Keratinocyte (primary cell): ENCODE results near the gene WDR47. TPM values are rescaled to one million over a fixed set of nuclear protein-coding genes. Genes with fewer than 3 reads are reported as not detected.

Source experiments
- DNase-seq: peaks from one replicate; pipeline ENCODE4 v3.0.0-alpha.2; 2011; ENCODE audit warnings: low read depth, missing footprints, low spot score
- FAIRE-seq: peaks from 2 replicates; lab custom pipeline; 2011; peaks lifted over from hg19 to GRCh38; lab: Jason Lieb, UNC
- H2AFZ ChIP-seq: 2 replicates; pipeline ENCODE4 v1.6.0; 2012; ENCODE audit warnings: low read length, control low read depth, inconsistent platforms; ENCODE audit not compliant: control insufficient read depth
- H3K27ac ChIP-seq: 2 replicates; pipeline ENCODE4 v1.5.1; 2011; ENCODE audit warnings: low read length; ENCODE audit not compliant: control insufficient read depth, insufficient read depth
- H3K27me3 ChIP-seq: 3 replicates; pipeline ENCODE4 v1.6.0; 2011; ENCODE audit warnings: low read length; ENCODE audit not compliant: control insufficient read depth, insufficient read depth; ENCODE audit errors: extremely low read depth
- H3K36me3 ChIP-seq, 2 experiments: 2 replicates in 1 of 2; 3 replicates in 1 of 2; pipeline ENCODE4 v1.5.1; 2011; ENCODE audit warnings: low read length in 2 of 2, mild to moderate bottlenecking in 1 of 2; ENCODE audit not compliant: control insufficient read depth in 2 of 2, insufficient read depth in 2 of 2; ENCODE audit errors: extremely low read depth in 1 of 2
- H3K4me1 ChIP-seq: 3 replicates; pipeline ENCODE4 v1.5.1; 2011; ENCODE audit warnings: low read length; ENCODE audit not compliant: control insufficient read depth, insufficient read depth; ENCODE audit errors: extremely low read depth
- H3K4me2 ChIP-seq: 3 replicates; pipeline ENCODE4 v1.6.0; 2011; ENCODE audit warnings: low read depth, low read length; ENCODE audit not compliant: control insufficient read depth, insufficient read depth; ENCODE audit errors: extremely low read depth
- H3K4me3 ChIP-seq, 3 experiments: fragments of 200-600 bp in 1 of 3; sonication (generic) in 1 of 3; 2 replicates in 2 of 3; 3 replicates in 1 of 3; pipeline ENCODE4 v1.5.1; 2011 to 2016; ENCODE audit warnings: low read length in 3 of 3, mild to moderate bottlenecking in 3 of 3, control low read depth in 2 of 3, inconsistent platforms in 1 of 3, low read depth in 1 of 3, mixed read lengths in 1 of 3, mixed run types in 1 of 3, moderate library complexity in 1 of 3; ENCODE audit not compliant: control insufficient read depth in 2 of 3, insufficient read depth in 2 of 3; ENCODE audit errors: extremely low read depth in 1 of 3
- H3K79me2 ChIP-seq: 2 replicates; pipeline ENCODE4 v1.6.0; 2012; ENCODE audit warnings: low read length; ENCODE audit not compliant: control insufficient read depth, insufficient read depth
- H3K9ac ChIP-seq: 3 replicates; pipeline ENCODE4 v1.6.0; 2011; ENCODE audit warnings: low read length; ENCODE audit not compliant: control insufficient read depth, insufficient read depth; ENCODE audit errors: extremely low read depth
- H3K9me1 ChIP-seq: 3 replicates; pipeline ENCODE4 v1.6.0; 2011; ENCODE audit warnings: low read length; ENCODE audit not compliant: control insufficient read depth, insufficient read depth; ENCODE audit errors: extremely low read depth
- H3K9me3 ChIP-seq: 2 replicates; pipeline ENCODE4 v1.5.1; 2012; ENCODE audit warnings: low read depth, low read length; ENCODE audit not compliant: control insufficient read depth
- H4K20me1 ChIP-seq: 3 replicates; pipeline ENCODE4 v1.6.0; 2011; ENCODE audit warnings: low read length; ENCODE audit not compliant: control insufficient read depth, insufficient read depth; ENCODE audit errors: extremely low read depth
- CTCF ChIP-seq, 3 experiments: IDR thresholded peaks in 1 of 3; conservative IDR thresholded peaks in 1 of 3; optimal IDR thresholded peaks in 1 of 3; 2 replicates in 2 of 3; 3 replicates in 1 of 3; pipeline versions ENCODE3 to v1.5.1; 2011; ENCODE audit warnings: low read length in 3 of 3, mild to moderate bottlenecking in 3 of 3, moderate library complexity in 2 of 3, control low read depth in 1 of 3, inconsistent platforms in 1 of 3; ENCODE audit not compliant: insufficient read depth in 2 of 3; ENCODE audit errors: extremely low read depth in 1 of 3
- EZH2 ChIP-seq: IDR thresholded peaks from one replicate; pipeline ENCODE4 v1.6.1; 2012; ENCODE audit warnings: inconsistent platforms, mild to moderate bottlenecking, low read length, moderate library complexity
- dilution Hi-C: fragments of 300-500 bp; cut with MboI; formaldehyde crosslinking; loops from one replicate; pipeline ENCODE4 v1.7.0; 2020; ENCODE audit warnings: low sequenced_read_pairs; ENCODE audit not compliant: extremely low pct_ligation_motif_present
- polyA plus RNA-seq, 5 experiments: library from polyadenylated mRNA; depleted of rRNA in 3 of 5; stranded (reverse) in 3 of 5; stranded (forward) in 1 of 5; unstranded in 1 of 5; fragments of >200 nt; gene quantifications; 1 replicate in 1 of 5; 2 replicates in 3 of 5; 3 replicates in 1 of 5; pipeline versions ENCODE4 v1.2.1 to v1.2.3, GENCODE V29; 2011 to 2012; ENCODE audit warnings: missing spikeins in 2 of 5, low read depth in 1 of 5, low replicate concordance in 1 of 5

WDR47 gene
- polyA plus RNA-seq, 1 donor (not counting 4 experiments of a cell fraction or from before 2014, with no cell fraction given): 54.7 TPM

DNA sequence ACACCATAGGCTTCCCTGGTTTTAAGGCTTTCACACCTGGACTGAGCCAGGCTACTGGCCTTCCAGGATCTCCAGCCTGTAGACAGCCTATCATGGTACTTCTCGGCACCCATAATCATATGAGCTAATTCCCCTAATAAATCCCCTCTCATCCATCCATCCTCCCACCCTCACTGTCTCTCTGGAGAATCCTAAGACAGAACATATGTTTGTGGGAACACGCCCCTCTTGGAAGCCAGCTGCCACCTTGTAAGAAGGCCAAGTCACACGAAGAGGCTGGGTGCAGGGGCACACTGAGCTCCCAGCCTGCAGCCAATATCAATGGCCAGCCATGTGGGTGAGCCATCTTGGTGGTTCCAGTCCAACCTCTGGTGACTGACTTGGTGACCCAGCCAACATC lies 86.0 kb downstream of the WDR47 start:
- DNase-seq (no peak), FAIRE-seq (no peak)
- H3K4me1 ChIP-seq: no peaks in the 10 kb centered on the region
- H4K20me1 ChIP-seq: no peaks in the 10 kb centered on the region
- H3K9me1 ChIP-seq: no peaks in the 10 kb centered on the region
- no peaks in the 10 kb centered on the region for H3K27me3 ChIP-seq
- H3K36me3 ChIP-seq: peaks cover 8 to 9% of the 10 kb centered on the region in 2 experiments
- no peak overlapping the region for H3K4me3 ChIP-seq
- H3K4me2 ChIP-seq: no peak overlapping the region
- no peak overlapping the region for H3K9ac ChIP-seq
- dilution Hi-C loops: no loop called here
- H3K79me2 ChIP-seq: peaks cover 42% of the 10 kb centered on the region
- no peak overlapping the region for H2AFZ ChIP-seq
- no peak for TF ChIP-seq CTCF (optimal IDR thresholded peaks at IDR 0.05 in 1 of 3, IDR thresholded peaks at IDR 0.05 in 1 of 3, conservative IDR thresholded peaks at IDR 0.05 in 1 of 3; ENCODE audit: extremely low read depth in 1 of 3, insufficient read depth in 2 of 3, low read length in 3 of 3)
- no peak for TF ChIP-seq EZH2
- no peak overlapping the region for H3K27ac ChIP-seq
- H3K9me3 ChIP-seq: no peaks in the 10 kb centered on the region

DNA sequence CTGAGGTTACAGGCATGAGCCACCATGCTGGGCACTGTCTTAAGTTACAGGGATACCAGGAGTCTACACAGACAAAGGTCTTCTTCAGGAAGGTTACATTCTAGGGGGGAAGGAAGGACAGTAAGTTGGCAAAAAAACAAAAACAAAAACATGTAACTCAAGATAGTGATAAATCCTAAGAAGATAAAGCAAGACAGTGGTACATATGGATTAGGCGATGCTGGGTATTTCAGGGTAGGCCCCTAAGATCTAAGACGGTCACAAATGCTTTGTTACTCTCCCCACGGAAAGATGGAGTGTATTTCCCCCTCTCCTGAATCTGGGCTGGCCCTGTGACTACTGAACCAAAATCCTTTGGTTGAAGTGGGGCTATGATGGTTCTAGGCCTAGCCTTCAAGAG lies 86.8 kb downstream of the WDR47 start:
- Histone ChIP-seq H3K9ac (no peak overlapping the region), H3K27me3 (no peaks in the 10 kb centered on the region), H3K4me1 (no peaks in the 10 kb centered on the region), H3K9me3 (no peaks in the 10 kb centered on the region), H3K79me2 (peaks cover 39% of the 10 kb centered on the region), H3K4me2 (no peak overlapping the region), H2AFZ (no peak overlapping the region), H3K4me3 (no peak overlapping the region), H3K36me3 (peaks cover 8 to 9% of the 10 kb centered on the region in 2 experiments), H3K9me1 (no peaks in the 10 kb centered on the region), H3K27ac (no peak overlapping the region), H4K20me1 (no peaks in the 10 kb centered on the region)
- FAIRE-seq (no peak), DNase-seq (no peak)
- dilution Hi-C loops: no loop called here
- TF ChIP-seq CTCF (optimal IDR thresholded peaks at IDR 0.05 in 1 of 3, IDR thresholded peaks at IDR 0.05 in 1 of 3, conservative IDR thresholded peaks at IDR 0.05 in 1 of 3; ENCODE audit: extremely low read depth in 1 of 3, insufficient read depth in 2 of 3, low read length in 3 of 3) (no peak), EZH2 (no peak)
